ENCODE measurements around the gene DLX6.

DNA sequence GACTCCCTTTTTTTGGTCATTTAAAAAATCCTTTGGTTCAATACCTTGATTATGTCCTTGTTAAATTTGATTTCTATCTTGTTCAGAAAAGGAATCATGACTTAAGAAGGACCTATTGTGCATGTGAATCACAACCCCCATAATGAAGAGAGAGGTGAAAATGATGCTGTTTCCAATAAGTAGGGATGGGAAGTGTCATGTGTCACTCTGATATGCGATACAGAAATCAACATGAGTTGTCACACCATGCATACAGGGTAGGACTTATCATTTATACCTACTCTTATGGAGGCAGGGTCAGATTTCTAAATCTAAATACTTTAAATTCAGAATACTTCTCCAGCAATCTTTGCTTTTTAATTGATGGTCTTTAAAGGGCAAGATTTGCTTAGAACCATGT, 19.4 kb upstream of the DLX6 start:
- TF ChIP-seq POLR2AphosphoS5 (IDR thresholded peaks at IDR 0.05) (no peak), POLR2A (IDR thresholded peaks at IDR 0.05) (no peak), EP300 (IDR thresholded peaks at IDR 0.05) (no peak)
- TF ChIP-seq, protein P1, sequence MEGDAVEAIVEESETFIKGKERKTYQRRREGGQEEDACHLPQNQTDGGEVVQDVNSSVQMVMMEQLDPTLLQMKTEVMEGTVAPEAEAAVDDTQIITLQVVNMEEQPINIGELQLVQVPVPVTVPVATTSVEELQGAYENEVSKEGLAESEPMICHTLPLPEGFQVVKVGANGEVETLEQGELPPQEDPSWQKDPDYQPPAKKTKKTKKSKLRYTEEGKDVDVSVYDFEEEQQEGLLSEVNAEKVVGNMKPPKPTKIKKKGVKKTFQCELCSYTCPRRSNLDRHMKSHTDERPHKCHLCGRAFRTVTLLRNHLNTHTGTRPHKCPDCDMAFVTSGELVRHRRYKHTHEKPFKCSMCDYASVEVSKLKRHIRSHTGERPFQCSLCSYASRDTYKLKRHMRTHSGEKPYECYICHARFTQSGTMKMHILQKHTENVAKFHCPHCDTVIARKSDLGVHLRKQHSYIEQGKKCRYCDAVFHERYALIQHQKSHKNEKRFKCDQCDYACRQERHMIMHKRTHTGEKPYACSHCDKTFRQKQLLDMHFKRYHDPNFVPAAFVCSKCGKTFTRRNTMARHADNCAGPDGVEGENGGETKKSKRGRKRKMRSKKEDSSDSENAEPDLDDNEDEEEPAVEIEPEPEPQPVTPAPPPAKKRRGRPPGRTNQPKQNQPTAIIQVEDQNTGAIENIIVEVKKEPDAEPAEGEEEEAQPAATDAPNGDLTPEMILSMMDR (IDR thresholded peaks at IDR 0.05) = no peak
